Left ventricle myocardium superior (tissue), 1 donor: Measurements from ENCODE around the gene CAPN11. TPM values are rescaled to one million over a fixed set of nuclear protein-coding genes. Genes with fewer than 3 reads are reported as not detected.
"Not testable (repeated sequence)": the region's sequence is repeated elsewhere in the genome, so short reads cannot be mapped to it uniquely, and the experiment has no call there.

ENCODE experiments used
- ATAC-seq: fragments of 200-7000 bp; cut with Tn5 transposase; one replicate; pipeline ENCODE4 v1.9.1; 2020; ENCODE audit warnings: mild to moderate bottlenecking, moderate library complexity
- DNase-seq: peaks from one replicate; pipeline ENCODE4 v3.0.0-alpha.2; 2020
- intact Hi-C: fragments of 100-400 bp; cut with micrococcal nuclease; formaldehyde crosslinking; loops from one replicate; pipeline ENCODE4 v1.11.0; 2022
- total RNA-seq: library from RNA; stranded (reverse); fragmentation: NEBNext Ultra II Directional; extraction: Animal tissue kit (Norgen Biotek cat#: 25700); gene quantifications from one replicate; pipeline ENCODE4 v1.2.1, GENCODE V29; 2021
- donor health status: DM: no; HTN: yes; CAD: no; lungs with severe emphysema.

The CAPN11 gene
- total RNA-seq, 1 donor from 2014 or later: 0.40 TPM

DNA sequence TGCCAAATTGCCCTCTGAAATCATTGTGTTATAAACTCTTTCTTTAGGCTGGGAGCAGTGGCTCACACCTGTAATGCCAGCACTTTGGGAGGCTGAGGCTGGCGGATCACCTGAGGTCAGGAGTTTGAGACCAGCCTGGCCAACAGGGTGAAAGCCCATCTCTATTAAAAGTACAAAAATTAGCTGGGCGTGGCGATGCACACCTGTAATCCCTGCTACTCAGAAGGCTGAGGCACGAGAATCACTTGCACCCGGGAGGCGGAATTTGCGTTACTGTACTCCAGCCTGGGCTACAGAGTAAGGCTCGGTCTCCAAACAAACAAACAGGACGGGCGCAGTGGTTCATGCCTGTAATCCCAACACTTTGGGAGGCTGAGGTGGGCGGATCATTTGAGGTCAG is 37.7 kb downstream of the CAPN11 start:
- intact Hi-C loops, DNase-seq, ATAC-seq: not testable (repeated sequence)

GRCh38 chr6:44198684-44199083 is 40.1 kb downstream of the CAPN11 start:
- intact Hi-C loops: no loop called here
- DNase-seq (no peak), ATAC-seq (no peak)

- ATAC-seq (no peak), DNase-seq (no peak)
- intact Hi-C loops: no loop called here
These were observed 41.3 kb downstream of the CAPN11 start for GRCh38 chr6:44199883-44200282.

DNA sequence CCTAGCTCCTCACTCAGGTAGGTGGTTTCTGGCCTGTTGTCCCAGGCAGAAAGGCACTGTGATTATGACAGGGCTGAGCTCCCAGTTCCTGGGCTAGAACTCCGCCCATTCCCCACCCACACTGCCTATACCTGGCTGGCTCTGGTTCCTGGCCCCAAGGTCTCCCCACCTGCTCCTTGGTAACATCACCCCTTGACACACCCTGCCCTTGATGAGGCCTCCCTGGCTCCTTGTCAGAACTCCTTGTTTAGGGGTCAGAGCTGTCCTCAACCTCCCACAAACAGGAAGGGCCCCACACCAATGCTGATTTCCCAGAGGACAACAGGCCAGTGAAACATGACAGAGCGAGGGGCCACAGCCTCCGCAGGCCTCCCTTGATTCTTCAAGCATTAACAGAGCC is 42.6 kb downstream of the CAPN11 start:
- ATAC-seq (no peak), DNase-seq (peak; percentile 11)
- intact Hi-C loops: no loop called here

GRCh38 chr6:44201638-44202303 is 43.2 kb downstream of the CAPN11 start:
- intact Hi-C loops: no loop called here
- ATAC-seq (no peak), DNase-seq (peak; percentile 20)

DNA sequence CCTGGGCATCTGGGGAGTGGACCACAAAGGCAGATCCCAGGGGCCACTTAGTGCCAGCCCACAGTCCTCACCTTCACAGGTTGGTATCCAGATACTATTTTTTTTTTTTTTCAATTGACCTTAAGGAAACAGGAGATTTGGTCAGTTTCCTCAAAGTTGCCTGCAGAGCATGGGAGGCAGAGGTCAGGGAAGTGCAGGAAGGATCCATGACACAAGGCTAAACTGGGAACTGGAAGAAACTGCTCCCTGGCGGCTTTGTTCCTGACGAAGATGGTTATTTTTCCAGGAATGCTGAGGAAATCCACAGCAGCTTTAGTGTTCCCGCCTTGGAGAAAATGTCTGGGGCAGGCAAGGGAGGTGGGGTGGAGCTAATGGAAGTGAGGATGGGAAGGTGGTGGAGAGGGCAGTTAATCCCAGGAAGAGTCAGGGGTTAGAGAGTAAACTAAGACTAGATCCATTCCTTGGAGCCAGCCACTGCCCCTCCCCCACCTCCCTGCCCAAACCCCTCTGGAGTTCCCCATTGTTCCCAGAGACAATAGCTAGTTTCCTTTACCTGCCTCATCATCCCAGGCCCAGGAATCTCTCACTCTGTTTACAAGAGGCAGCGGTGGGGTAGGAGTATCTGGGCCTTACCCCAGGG is 43.8 kb downstream of the CAPN11 start:
- intact Hi-C loops: no loop called here
- DNase-seq (peak; percentile 29), ATAC-seq (peak; percentile 56)

GRCh38 chr6:44202972-44203750 is 44.5 kb downstream of the CAPN11 start:
- DNase-seq (peak; percentile 11), ATAC-seq (no peak)
- intact Hi-C loops: no loop called here

GRCh38 chr6:44203955-44204354 is 45.3 kb downstream of the CAPN11 start:
- intact Hi-C loops: no loop called here
- ATAC-seq: no peak
- DNase-seq: no peak

GRCh38 chr6:44207966-44208365 is 49.3 kb downstream of the CAPN11 start:
- ATAC-seq (no peak), DNase-seq (no peak)
- intact Hi-C loops: no loop called here

DNA sequence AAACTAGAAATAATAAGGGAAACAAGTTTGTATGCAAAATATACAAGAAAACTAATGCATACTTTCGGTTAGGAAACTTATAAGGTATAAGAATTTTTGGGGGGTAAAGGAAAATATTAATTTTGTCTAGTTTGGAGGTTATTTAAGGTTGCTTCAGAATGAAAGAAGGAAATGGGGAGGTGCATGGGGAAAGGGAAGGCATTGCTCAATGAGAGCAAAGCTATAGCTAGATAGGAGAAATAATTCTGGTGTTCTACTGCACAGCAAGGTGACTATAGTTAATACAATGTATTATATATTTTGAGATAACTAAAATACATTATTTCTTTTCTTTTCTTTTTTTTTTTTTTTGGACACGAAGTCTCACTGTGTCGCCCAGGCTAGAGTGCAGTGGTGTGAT is 52.7 kb downstream of the CAPN11 start:
- ATAC-seq (no peak), DNase-seq (no peak)
- intact Hi-C loops: no loop called here

DNA sequence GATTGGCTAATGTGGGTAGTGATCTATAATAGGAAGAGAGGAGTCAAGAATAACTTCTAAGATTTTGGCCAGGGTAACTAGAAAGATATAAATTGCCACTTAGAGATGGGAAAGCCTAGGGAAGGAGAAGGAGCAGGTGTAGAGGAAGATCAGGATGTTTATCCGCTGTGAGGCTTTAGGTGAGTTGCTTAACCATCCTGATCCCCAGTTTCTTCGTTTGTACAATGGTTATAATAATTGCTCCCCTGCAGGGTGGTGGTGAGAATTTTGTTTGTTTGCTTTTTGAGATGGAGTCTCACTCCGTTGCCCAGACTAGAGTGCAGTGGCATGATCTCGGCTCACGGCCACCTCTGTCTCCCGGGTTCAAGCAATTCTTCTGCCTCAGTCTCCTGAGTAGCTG is 55.7 kb downstream of the CAPN11 start:
- no peak for DNase-seq
- no peak for ATAC-seq
- intact Hi-C loops: no loop called here

DNA sequence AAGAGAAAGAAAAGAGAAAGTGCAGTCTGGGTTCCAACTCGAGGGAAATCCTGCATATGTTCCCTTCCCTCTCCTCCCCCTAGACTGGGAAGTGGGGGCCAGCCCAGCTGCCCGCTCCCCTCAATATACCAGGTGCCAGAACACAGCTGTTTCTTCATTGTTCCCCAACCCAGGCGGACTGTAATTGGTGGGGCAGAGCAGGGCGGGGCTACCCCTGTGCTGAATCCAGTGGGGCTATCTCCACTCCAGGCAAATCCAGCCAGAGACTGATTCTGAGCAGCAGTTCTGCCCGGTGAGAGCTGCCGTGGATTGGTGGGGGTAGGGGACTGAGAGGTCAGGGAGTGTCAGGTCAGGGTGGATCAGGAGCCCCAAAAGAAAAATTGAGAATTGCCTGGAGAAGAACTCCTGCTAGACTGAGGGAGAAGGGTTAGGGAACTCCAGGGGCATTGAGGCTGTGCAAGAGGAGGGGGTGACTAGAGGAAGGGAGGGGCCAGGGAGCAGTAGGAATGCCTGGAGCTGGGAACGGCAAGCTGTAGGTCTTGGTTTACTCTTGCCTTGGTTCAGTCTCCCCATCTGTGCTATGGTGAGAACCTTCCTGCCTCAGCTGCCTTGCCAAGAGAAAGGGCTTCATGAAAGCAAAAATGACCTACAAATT is 58.2 kb downstream of the CAPN11 start, which contains the start of gene MYMX:
MYMX (plus strand) TSS at position 250 of the 655 bp plus-strand sequence. CDS start 546 bp downstream, outside the sequence.
- ATAC-seq: peak; percentile 0
- intact Hi-C loops: no loop called here
- peak; percentile 69 for DNase-seq

GRCh38 chr6:44217332-44218143 is 58.9 kb downstream of the CAPN11 start:
- intact Hi-C loops: no loop called here
- peak; percentile 6 for ATAC-seq
- DNase-seq: peak; percentile 87

- DNase-seq (peak; percentile 93), ATAC-seq (peak; percentile 69)
- intact Hi-C loops: no loop called here
These were observed 60.6 kb downstream of the CAPN11 start for GRCh38 chr6:44219053-44219814.

GRCh38 chr6:44219815-44220784 is 61.5 kb downstream of the CAPN11 start:
- intact Hi-C loops: no loop called here
- ATAC-seq: no peak
- no peak for DNase-seq

- intact Hi-C loops: no loop called here
- DNase-seq: no peak
- ATAC-seq: no peak
These were observed 62.3 kb downstream of the CAPN11 start for GRCh38 chr6:44220913-44221290.
